Muscle of arm (tissue), 12 donors: ENCODE measurements around the gene ADAP1. TPM values are rescaled to one million over a fixed set of nuclear protein-coding genes. Genes with fewer than 3 reads are reported as not detected.

Source experiments
- DNase-seq: peaks from one replicate; pipeline ENCODE4 v3.0.0-alpha.2; 2013
- polyA plus RNA-seq, 12 donors: library from polyadenylated mRNA; unstranded; fragments of 120-200 nt; gene quantifications; one replicate each; pipeline ENCODE4 v1.2.1, GENCODE V29; 2013; ENCODE audit not compliant: insufficient read length in 12 of 12

Gene ADAP1
- polyA plus RNA-seq, 12 donors = 1.1 to 11.1 (median 2.4) TPM; not detected in 1

- DNase-seq = no peak
These were observed 36.7 kb upstream of the ADAP1 start for GRCh38 chr7:990933-991728.

- DNase-seq = no peak
These were observed 36.0 kb upstream of the ADAP1 start for GRCh38 chr7:990352-990932.

- no peak for DNase-seq
These were observed 34.6 kb upstream of the ADAP1 start for GRCh38 chr7:988963-989529.

- no peak for DNase-seq
These were observed 34.0 kb upstream of the ADAP1 start for GRCh38 chr7:988426-988911.

GRCh38 chr7:987909-988308, 33.4 kb upstream of the ADAP1 start:
- no peak for DNase-seq

GRCh38 chr7:986766-987751, 32.6 kb upstream of the ADAP1 start:
- no peak for DNase-seq

GRCh38 chr7:985915-986741, 31.6 kb upstream of the ADAP1 start:
- no peak for DNase-seq

GRCh38 chr7:985127-985416, 30.6 kb upstream of the ADAP1 start:
- no peak for DNase-seq

- no peak for DNase-seq
These were observed 30.1 kb upstream of the ADAP1 start for GRCh38 chr7:984361-985126.

GRCh38 chr7:983616-984071, 29.2 kb upstream of the ADAP1 start:
- no peak for DNase-seq

- no peak for DNase-seq
These were observed 28.6 kb upstream of the ADAP1 start, which contains the start of gene CYP2W1 for GRCh38 chr7:983004-983615. Gene CYP2W1 (plus strand): TSS chr7:983181. CDS start chr7:983212, 31 bp downstream.

- no peak for DNase-seq
These were observed 28.1 kb upstream of the ADAP1 start for GRCh38 chr7:982511-983003.

- DNase-seq = no peak
These were observed 27.5 kb upstream of the ADAP1 start for GRCh38 chr7:981793-982510.

- no peak for DNase-seq
These were observed 25.5 kb upstream of the ADAP1 start for GRCh38 chr7:979886-980571.

- DNase-seq = no peak
These were observed 24.7 kb upstream of the ADAP1 start for GRCh38 chr7:979151-979550.

- DNase-seq = no peak
These were observed 24.1 kb upstream of the ADAP1 start for GRCh38 chr7:978416-979091.

- no peak for DNase-seq
These were observed 23.5 kb upstream of the ADAP1 start for GRCh38 chr7:978049-978346.
